Measurements from ENCODE around the gene PDE6D. TPM values are rescaled to one million over a fixed set of nuclear protein-coding genes. Genes with fewer than 3 reads are reported as not detected.
A peak's percentile ranks its signal among the peaks of the same experiment; 100 is the strongest.

Gene PDE6D
- total and polyA plus RNA-seq, 2 of the 13 experiments (the other 11 are each of a cell fraction or from before 2014, with no cell fraction given) = 14.1 to 23.2 TPM

DNA sequence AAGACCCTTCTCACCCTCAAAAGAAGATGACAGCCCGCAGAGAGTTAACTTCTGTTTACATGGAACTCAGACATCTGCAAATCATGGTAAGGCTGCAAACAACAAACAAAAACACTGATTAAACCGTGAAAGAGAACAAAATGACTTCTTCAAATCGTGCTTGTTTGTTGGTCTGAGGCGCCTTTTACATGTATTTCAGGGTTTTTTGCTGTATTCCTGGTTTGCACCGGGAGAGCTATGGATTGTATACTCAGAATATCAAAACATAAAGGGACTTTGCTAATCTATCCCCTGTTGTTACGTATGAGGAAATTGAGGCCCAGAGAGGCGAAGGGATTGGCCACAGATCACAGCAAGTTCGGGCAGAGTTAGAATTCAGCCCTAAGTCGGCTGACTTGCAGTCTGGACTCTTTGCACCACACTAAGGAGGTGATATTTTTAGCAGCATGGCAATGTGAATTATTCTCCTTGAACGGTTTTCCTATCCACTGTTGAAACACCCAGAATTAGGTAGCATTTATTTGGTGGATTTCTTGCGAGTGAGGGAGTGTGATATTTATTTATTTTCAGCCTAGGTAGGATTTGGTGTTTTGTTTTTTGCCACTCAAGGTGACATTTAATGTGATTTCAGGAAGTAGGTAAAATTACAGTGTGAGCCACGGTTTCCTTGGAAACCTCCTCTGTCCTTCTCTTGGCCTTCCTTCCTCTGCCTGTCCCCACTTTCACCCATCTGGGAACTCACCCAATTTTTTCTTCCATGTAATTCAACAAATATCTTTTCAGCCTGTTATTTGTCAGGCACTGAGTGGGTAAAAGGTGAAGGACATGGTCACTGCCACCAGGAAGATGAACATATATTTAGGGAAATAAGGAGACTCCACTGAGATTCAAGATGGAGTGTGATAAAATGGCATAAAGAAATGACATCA lies 980 bp upstream of the PDE6D start (continued):
- TF ChIP-seq ZMAT3 (CRISPR knock-in tag; conservative IDR thresholded peaks at IDR 0.05) = no peak
- TF ChIP-seq IKZF4 (CRISPR knock-in tag; IDR thresholded peaks at IDR 0.05; ENCODE audit: borderline replicate concordance, low read depth, not compliant biosample characterization) = no peak
- no peak for TF ChIP-seq HES4 (CRISPR knock-in tag; IDR thresholded peaks at IDR 0.05; ENCODE audit: borderline replicate concordance)
- TF ChIP-seq ZBTB3 (CRISPR knock-in tag; IDR thresholded peaks at IDR 0.05; ENCODE audit: borderline replicate concordance, low read depth) = no peak
- TF ChIP-seq ZNF549 (CRISPR knock-in tag; IDR thresholded peaks at IDR 0.05) = 0 out of 2 replicates have a peak, but pooled peaks have one; percentile 2
- TF ChIP-seq ZNF781 (CRISPR knock-in tag; IDR thresholded peaks at IDR 0.05; ENCODE audit: borderline replicate concordance, not compliant biosample characterization) = no peak
- TF ChIP-seq, protein P1, sequence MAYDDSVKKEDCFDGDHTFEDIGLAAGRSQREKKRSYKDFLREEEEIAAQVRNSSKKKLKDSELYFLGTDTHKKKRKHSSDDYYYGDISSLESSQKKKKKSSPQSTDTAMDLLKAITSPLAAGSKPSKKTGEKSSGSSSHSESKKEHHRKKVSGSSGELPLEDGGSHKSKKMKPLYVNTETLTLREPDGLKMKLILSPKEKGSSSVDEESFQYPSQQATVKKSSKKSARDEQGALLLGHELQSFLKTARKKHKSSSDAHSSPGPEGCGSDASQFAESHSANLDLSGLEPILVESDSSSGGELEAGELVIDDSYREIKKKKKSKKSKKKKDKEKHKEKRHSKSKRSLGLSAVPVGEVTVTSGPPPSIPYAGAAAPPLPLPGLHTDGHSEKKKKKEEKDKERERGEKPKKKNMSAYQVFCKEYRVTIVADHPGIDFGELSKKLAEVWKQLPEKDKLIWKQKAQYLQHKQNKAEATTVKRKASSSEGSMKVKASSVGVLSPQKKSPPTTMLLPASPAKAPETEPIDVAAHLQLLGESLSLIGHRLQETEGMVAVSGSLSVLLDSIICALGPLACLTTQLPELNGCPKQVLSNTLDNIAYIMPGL (CRISPR knock-in tag; IDR thresholded peaks at IDR 0.05; ENCODE audit: borderline replicate concordance in 1 of 2, low read depth in 1 of 2) = no peak
- TF ChIP-seq, protein P2, sequence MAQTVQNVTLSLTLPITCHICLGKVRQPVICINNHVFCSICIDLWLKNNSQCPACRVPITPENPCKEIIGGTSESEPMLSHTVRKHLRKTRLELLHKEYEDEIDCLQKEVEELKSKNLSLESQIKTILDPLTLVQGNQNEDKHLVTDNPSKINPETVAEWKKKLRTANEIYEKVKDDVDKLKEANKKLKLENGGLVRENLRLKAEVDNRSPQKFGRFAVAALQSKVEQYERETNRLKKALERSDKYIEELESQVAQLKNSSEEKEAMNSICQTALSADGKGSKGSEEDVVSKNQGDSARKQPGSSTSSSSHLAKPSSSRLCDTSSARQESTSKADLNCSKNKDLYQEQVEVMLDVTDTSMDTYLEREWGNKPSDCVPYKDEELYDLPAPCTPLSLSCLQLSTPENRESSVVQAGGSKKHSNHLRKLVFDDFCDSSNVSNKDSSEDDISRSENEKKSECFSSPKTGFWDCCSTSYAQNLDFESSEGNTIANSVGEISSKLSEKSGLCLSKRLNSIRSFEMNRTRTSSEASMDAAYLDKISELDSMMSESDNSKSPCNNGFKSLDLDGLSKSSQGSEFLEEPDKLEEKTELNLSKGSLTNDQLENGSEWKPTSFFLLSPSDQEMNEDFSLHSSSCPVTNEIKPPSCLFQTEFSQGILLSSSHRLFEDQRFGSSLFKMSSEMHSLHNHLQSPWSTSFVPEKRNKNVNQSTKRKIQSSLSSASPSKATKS (CRISPR knock-in tag; IDR thresholded peaks at IDR 0.05) = peak; percentile 60; the same call in 1 of the 2 replicates
- no peak for TF ChIP-seq ZNF75D (CRISPR knock-in tag; IDR thresholded peaks at IDR 0.05; ENCODE audit: borderline replicate concordance)
- no peak for TF ChIP-seq MIXL1 (CRISPR knock-in tag; IDR thresholded peaks at IDR 0.05)
- 0 out of 2 replicates have a peak, but pooled peaks have one; percentile 43 for TF ChIP-seq CCDC6 (CRISPR knock-in tag; IDR thresholded peaks at IDR 0.05)
- peak; percentile 17; the same call in 1 of the 2 replicates for TF ChIP-seq YEATS4 (CRISPR knock-in tag; IDR thresholded peaks at IDR 0.05; ENCODE audit: borderline replicate concordance)
- TF ChIP-seq ZNF552 (CRISPR knock-in tag; IDR thresholded peaks at IDR 0.05; ENCODE audit: borderline replicate concordance) = no peak
- TF ChIP-seq, protein P3, sequence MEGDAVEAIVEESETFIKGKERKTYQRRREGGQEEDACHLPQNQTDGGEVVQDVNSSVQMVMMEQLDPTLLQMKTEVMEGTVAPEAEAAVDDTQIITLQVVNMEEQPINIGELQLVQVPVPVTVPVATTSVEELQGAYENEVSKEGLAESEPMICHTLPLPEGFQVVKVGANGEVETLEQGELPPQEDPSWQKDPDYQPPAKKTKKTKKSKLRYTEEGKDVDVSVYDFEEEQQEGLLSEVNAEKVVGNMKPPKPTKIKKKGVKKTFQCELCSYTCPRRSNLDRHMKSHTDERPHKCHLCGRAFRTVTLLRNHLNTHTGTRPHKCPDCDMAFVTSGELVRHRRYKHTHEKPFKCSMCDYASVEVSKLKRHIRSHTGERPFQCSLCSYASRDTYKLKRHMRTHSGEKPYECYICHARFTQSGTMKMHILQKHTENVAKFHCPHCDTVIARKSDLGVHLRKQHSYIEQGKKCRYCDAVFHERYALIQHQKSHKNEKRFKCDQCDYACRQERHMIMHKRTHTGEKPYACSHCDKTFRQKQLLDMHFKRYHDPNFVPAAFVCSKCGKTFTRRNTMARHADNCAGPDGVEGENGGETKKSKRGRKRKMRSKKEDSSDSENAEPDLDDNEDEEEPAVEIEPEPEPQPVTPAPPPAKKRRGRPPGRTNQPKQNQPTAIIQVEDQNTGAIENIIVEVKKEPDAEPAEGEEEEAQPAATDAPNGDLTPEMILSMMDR (CRISPR knock-in tag; IDR thresholded peaks at IDR 0.05) = no peak
- TF ChIP-seq ZNF652 (CRISPR knock-in tag; IDR thresholded peaks at IDR 0.05; ENCODE audit: borderline replicate concordance, low read depth) = peak; percentile 58; the same call in 1 of the 2 replicates
- TF ChIP-seq MTF2 (CRISPR knock-in tag; IDR thresholded peaks at IDR 0.05; ENCODE audit: borderline replicate concordance) = no peak
- TF ChIP-seq TBP (CRISPR knock-in tag; IDR thresholded peaks at IDR 0.05) = no peak
- no peak for TF ChIP-seq AGO2 (optimal IDR thresholded peaks at IDR 0.05; ENCODE audit: low read depth, low read length)
- TF ChIP-seq, protein P4, sequence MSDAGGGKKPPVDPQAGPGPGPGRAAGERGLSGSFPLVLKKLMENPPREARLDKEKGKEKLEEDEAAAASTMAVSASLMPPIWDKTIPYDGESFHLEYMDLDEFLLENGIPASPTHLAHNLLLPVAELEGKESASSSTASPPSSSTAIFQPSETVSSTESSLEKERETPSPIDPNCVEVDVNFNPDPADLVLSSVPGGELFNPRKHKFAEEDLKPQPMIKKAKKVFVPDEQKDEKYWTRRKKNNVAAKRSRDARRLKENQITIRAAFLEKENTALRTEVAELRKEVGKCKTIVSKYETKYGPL (CRISPR knock-in tag; IDR thresholded peaks at IDR 0.05) = no peak
- TF ChIP-seq ZNF816 (CRISPR knock-in tag; IDR thresholded peaks at IDR 0.05; ENCODE audit: borderline replicate concordance) = 0 out of 2 replicates have a peak, but pooled peaks have one; percentile 9
